ENCODE measurements around the gene LRMDA.

Gene LRMDA

DNA sequence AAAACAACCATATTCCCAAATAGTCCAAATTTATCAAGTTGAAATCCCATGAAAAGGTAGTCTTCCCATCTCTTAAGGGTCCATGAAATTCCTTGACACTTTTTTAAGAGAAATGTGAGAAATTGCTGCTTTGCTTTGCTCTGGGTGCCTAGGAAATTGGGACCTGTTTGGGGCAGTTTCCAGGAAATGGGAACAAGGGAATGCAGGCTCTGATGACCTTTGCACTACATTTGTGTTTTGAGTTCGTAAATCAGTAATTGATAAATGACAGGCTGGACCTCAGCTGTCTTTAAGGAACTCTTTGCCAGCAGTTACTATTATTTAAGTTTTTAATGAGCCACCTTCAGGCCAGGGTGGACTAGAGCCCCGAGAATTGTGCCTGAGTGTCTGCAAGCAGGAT, 203.5 kb downstream of the LRMDA start:
- DNase-seq (ENCODE audit: low read depth): no peak
- H3K4me3 ChIP-seq (ENCODE audit: low read depth, low read length): no peak overlapping the region
- TF ChIP-seq, protein P1, sequence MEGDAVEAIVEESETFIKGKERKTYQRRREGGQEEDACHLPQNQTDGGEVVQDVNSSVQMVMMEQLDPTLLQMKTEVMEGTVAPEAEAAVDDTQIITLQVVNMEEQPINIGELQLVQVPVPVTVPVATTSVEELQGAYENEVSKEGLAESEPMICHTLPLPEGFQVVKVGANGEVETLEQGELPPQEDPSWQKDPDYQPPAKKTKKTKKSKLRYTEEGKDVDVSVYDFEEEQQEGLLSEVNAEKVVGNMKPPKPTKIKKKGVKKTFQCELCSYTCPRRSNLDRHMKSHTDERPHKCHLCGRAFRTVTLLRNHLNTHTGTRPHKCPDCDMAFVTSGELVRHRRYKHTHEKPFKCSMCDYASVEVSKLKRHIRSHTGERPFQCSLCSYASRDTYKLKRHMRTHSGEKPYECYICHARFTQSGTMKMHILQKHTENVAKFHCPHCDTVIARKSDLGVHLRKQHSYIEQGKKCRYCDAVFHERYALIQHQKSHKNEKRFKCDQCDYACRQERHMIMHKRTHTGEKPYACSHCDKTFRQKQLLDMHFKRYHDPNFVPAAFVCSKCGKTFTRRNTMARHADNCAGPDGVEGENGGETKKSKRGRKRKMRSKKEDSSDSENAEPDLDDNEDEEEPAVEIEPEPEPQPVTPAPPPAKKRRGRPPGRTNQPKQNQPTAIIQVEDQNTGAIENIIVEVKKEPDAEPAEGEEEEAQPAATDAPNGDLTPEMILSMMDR (conservative IDR thresholded peaks at IDR 0.05; ENCODE audit: low read depth, low read length): no peak

DNA sequence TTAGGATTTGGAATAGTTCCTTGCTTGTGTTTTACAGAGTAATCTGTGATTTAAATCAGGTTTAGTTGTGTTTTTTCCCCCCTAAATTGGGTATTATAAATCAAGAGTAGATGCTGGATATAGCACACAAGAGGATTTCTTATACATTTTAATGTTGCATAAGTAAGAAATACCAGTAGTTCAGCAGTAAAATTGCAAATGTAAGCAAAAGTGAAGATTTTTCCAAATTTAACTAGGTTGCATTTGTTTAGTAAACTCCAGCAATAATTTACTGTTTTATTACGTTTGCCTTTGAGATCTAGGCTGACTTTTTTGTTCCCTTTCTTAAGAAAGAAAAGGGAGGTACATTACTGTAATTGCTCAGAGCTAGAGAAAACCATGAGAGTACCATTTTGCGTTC, 207.3 kb downstream of the LRMDA start:
- TF ChIP-seq, protein P1 (conservative IDR thresholded peaks at IDR 0.05; ENCODE audit: low read depth, low read length): no peak
- DNase-seq (ENCODE audit: low read depth): no peak

DNA sequence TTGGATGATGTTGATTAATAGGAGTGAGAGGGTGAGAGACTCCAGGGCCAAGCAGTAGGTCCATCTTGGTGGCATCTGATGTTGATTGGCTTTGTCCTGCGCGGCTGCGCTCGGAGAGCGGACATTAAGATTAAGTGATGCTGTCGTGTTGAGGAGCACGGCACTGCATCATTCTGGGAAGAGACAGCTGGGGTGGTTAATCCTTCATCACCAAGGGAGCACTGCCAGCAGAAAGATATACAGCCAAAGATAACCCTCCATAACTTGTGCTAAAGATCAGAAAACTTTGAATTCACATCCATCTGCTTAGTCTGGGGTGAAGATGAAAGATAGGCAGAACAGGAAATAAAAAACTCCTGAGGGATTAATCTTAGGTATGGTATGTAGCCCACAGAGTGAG, 208.3 kb downstream of the LRMDA start:
- TF ChIP-seq, protein P1 (conservative IDR thresholded peaks at IDR 0.05; ENCODE audit: low read depth, low read length): no peak
- no peak overlapping the region for H3K4me3 ChIP-seq (ENCODE audit: low read depth, low read length)
- no peak for DNase-seq (ENCODE audit: low read depth)

More for the DNA sequence above, 207.3 kb downstream of the LRMDA start:
- no peak overlapping the region for H3K4me3 ChIP-seq (ENCODE audit: low read depth, low read length)

DNA sequence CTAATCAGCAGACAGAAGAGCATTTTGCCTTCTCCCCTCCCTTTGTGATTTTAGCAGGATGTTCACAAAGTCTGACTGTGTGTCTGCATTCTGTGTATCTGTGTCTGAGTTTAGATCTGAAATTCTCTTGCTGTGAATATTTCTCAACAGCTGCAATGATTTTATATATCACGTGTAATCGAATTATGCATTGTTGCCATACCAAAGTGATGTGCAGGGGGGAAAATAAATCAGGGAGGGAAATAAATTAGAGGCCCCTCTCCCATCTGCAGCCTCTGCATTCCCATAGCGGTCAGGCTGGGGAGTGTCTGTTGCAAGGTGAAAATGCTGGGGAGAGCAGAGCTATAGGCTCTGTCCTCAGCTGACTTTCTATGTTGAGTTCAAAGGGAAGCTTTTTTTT, 209.0 kb downstream of the LRMDA start:
- no peak for DNase-seq (ENCODE audit: low read depth)
- TF ChIP-seq, protein P1 (conservative IDR thresholded peaks at IDR 0.05; ENCODE audit: low read depth, low read length): no peak
- no peak overlapping the region for H3K4me3 ChIP-seq (ENCODE audit: low read depth, low read length)

DNA sequence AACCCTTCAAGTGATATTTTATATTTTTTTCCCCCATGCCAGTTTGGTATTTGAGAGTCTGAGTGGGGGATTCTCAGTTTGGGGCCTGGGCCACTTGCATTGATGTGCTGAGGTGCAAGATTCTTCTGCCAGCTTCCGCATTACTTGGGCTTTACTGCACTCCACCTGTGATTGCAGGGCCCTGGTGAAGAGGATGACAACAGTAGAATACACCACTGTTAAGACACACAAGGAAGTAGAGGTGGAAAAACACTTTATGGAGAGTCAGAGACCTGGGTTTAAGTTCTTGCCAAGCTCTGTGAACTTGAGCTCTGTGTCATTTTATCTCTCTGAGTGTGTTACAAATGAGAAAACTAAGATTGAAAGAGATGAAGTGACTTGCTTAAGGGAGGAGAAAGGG, 209.4 kb downstream of the LRMDA start:
- TF ChIP-seq, protein P1 (conservative IDR thresholded peaks at IDR 0.05; ENCODE audit: low read depth, low read length): no peak

DNA sequence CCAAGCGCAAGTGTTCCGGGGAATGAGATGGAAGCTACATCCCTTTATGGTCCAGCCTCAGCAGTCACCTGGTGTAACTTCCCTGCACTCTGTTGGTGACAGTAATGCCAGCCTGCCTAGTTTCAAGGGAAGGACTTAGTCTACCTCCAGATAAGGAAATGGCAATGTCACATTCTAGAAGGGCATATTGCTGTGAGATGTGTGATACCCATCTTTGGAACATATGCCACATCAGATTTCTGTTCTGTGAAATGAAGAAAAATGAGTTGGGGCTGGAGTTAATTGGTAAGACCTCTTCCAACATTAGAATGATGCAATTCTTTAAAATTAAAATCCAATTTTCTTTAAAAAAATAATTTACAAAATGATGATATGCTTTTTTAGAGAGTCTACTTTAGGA, 212.0 kb downstream of the LRMDA start:
- no peak overlapping the region for H3K4me3 ChIP-seq (ENCODE audit: low read depth, low read length)
- no peak for DNase-seq (ENCODE audit: low read depth)
- TF ChIP-seq, protein P1 (conservative IDR thresholded peaks at IDR 0.05; ENCODE audit: low read depth, low read length): no peak

More for the DNA sequence above, 209.4 kb downstream of the LRMDA start:
- no peak for DNase-seq (ENCODE audit: low read depth)
- H3K4me3 ChIP-seq (ENCODE audit: low read depth, low read length): no peak overlapping the region

DNA sequence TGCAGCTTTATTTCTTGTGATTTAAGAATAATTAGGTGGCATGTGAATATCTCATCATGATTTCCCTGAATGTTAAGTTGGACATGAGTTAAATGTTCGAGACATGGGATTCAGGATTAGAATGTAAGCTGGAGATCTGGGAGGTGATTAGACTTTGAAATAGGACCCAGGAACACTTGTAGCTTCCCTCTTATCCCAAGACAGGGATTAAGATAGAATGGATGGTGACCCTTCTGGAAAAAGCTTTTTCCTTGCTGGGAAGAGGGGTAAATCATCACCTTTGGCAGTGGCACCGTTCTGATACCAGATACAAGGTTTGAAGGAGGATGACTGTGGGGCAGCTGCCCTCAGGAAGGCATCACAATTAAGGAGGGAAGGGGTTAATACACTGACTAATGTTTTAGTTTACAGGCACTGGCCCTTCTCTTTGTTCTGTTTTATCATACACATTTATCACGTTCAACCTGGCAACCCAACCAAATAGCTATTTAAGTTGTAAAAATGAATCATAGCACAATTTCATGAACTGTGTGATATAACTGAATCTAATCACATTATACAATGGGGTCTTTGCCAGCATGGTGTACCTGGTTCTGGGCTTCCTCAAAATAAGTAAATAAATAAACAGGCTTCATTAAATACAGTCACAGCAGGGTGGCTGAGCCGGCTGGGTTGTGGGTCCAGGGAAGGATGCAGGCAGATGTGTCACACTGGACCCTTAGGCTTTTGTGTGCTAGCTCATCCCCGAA, 212.7 kb downstream of the LRMDA start:
- H3K4me3 ChIP-seq (ENCODE audit: low read depth, low read length): no peak overlapping the region
- TF ChIP-seq, protein P1 (conservative IDR thresholded peaks at IDR 0.05; ENCODE audit: low read depth, low read length): no peak
- no peak for DNase-seq (ENCODE audit: low read depth)
